ENCODE measurements around the gene DENND6A. TPM values are rescaled to one million over a fixed set of nuclear protein-coding genes. Genes with fewer than 3 reads are reported as not detected.

The DENND6A gene
- total RNA-seq, 3 donors from 2014 or later (not counting 1 experiment from before 2014, with no cell fraction given), result 54.5 to 69.8 (median 57.1) TPM

GRCh38 chr3:57596495-57597126 is 96.3 kb downstream of the DENND6A start:
- peak overlapping the region; percentile 99 for H3K27ac Mint-ChIP-seq
- H3K4me1 Mint-ChIP-seq, result peaks cover 53 to 65% of the 10 kb centered on the region in 2 donors
- no peaks in the 10 kb centered on the region for H3K9me3 Mint-ChIP-seq
- Histone ChIP-seq H3K9me3 (ENCODE audit: control insufficient read depth, insufficient read depth, low read length) (no peaks in the 10 kb centered on the region), H3K4me1 (ENCODE audit: control insufficient read depth, insufficient read depth, low read length) (peaks cover 28% of the 10 kb centered on the region), H3K4me3 (ENCODE audit: low read length) (peak overlapping the region; percentile 72), H3K27ac (ENCODE audit: low read length) (peak overlapping the region; percentile 89), H3K27me3 (ENCODE audit: control insufficient read depth, insufficient read depth, low read length) (no peaks in the 10 kb centered on the region), H3K36me3 (ENCODE audit: control insufficient read depth, insufficient read depth, low read length) (no peaks in the 10 kb centered on the region)
- under 1% methylated on average over 28 of the region's 31 CpGs for WGBS (ENCODE audit: insufficient coverage)
- DNase-seq (peak; percentile 55 to 76), ATAC-seq (no peak)
- no peaks in the 10 kb centered on the region for H3K36me3 Mint-ChIP-seq
- no peak for TF ChIP-seq CTCF (IDR thresholded peaks at IDR 0.05)
- intact Hi-C loops (cut with micrococcal nuclease), result loop anchor here (1.0 to 2.0 kb wide), 5 partner anchors 40 to 368 kb away; partner anchors contain the start of genes PDE12 and SLMAP
- H3K27me3 Mint-ChIP-seq (ENCODE audit: low read depth in 2 of 2), result no peaks in the 10 kb centered on the region
- H3K4me3 Mint-ChIP-seq, result peak overlapping the region; percentile 95

GRCh38 chr3:57594576-57594975 is 98.3 kb downstream of the DENND6A start:
- peaks cover 58 to 67% of the 10 kb centered on the region in 2 donors for H3K4me1 Mint-ChIP-seq

GRCh38 chr3:57594144-57594543 is 98.7 kb downstream of the DENND6A start:
- ATAC-seq (no peak), DNase-seq (no peak)
- no peaks in the 10 kb centered on the region for H3K9me3 Mint-ChIP-seq
- no peaks in the 10 kb centered on the region for H3K36me3 ChIP-seq (ENCODE audit: control insufficient read depth, insufficient read depth, low read length)
- H3K9me3 ChIP-seq (ENCODE audit: control insufficient read depth, insufficient read depth, low read length), result no peaks in the 10 kb centered on the region
- no peak overlapping the region for H3K27ac ChIP-seq (ENCODE audit: low read length)
- H3K4me1 Mint-ChIP-seq, result peaks cover 54 to 63% of the 10 kb centered on the region in 2 donors
- H3K4me1 ChIP-seq (ENCODE audit: control insufficient read depth, insufficient read depth, low read length), result peaks cover 27% of the 10 kb centered on the region
- 98% methylated on average over 3 of the region's 4 CpGs for WGBS (ENCODE audit: insufficient coverage)
- no peak overlapping the region for H3K4me3 Mint-ChIP-seq
- intact Hi-C loops (cut with micrococcal nuclease), result no loop called here
- no peaks in the 10 kb centered on the region for H3K27me3 ChIP-seq (ENCODE audit: control insufficient read depth, insufficient read depth, low read length)
- no peaks in the 10 kb centered on the region for H3K36me3 Mint-ChIP-seq
- no peak for TF ChIP-seq CTCF (IDR thresholded peaks at IDR 0.05)
- no peak overlapping the region for H3K4me3 ChIP-seq (ENCODE audit: low read length)
- H3K27me3 Mint-ChIP-seq (ENCODE audit: low read depth in 2 of 2), result no peaks in the 10 kb centered on the region
- H3K27ac Mint-ChIP-seq, result peak overlapping the region; percentile 99

More at GRCh38 chr3:57594576-57594975, 98.3 kb downstream of the DENND6A start:
- Mint-ChIP-seq H3K36me3 (no peaks in the 10 kb centered on the region), H3K9me3 (no peaks in the 10 kb centered on the region), H3K27ac (peak overlapping the region; percentile 99), H3K4me3 (peak overlapping the region; percentile 95), H3K27me3 (ENCODE audit: low read depth in 2 of 2) (no peaks in the 10 kb centered on the region)
- H3K27me3 ChIP-seq (ENCODE audit: control insufficient read depth, insufficient read depth, low read length), result no peaks in the 10 kb centered on the region
- H3K9me3 ChIP-seq (ENCODE audit: control insufficient read depth, insufficient read depth, low read length), result no peaks in the 10 kb centered on the region
- no peak overlapping the region for H3K4me3 ChIP-seq (ENCODE audit: low read length)
- DNase-seq (no peak), ATAC-seq (no peak)
- H3K27ac ChIP-seq (ENCODE audit: low read length), result no peak overlapping the region
- 78% methylated on average over 5 of the region's 5 CpGs for WGBS (ENCODE audit: insufficient coverage)
- intact Hi-C loops (cut with micrococcal nuclease), result no loop called here
- peaks cover 28% of the 10 kb centered on the region for H3K4me1 ChIP-seq (ENCODE audit: control insufficient read depth, insufficient read depth, low read length)
- H3K36me3 ChIP-seq (ENCODE audit: control insufficient read depth, insufficient read depth, low read length), result no peaks in the 10 kb centered on the region
- no peak for TF ChIP-seq CTCF (IDR thresholded peaks at IDR 0.05)

GRCh38 chr3:57592306-57592705 is 100.6 kb downstream of the DENND6A start:
- no peaks in the 10 kb centered on the region for H3K36me3 Mint-ChIP-seq
- TF ChIP-seq CTCF (IDR thresholded peaks at IDR 0.05), result no peak
- intact Hi-C loops (cut with micrococcal nuclease), result no loop called here

More at GRCh38 chr3:57592306-57592705, 100.6 kb downstream of the DENND6A start:
- Mint-ChIP-seq H3K27me3 (ENCODE audit: low read depth in 2 of 2) (no peaks in the 10 kb centered on the region), H3K4me1 (peaks cover 41 to 50% of the 10 kb centered on the region in 2 donors), H3K27ac (peak overlapping the region; percentile 50 to 60), H3K9me3 (no peaks in the 10 kb centered on the region), H3K4me3 (no peak overlapping the region)
- no peak for ATAC-seq
- 77% methylated on average over 6 of the region's 6 CpGs for WGBS (ENCODE audit: insufficient coverage)
- Histone ChIP-seq H3K36me3 (ENCODE audit: control insufficient read depth, insufficient read depth, low read length) (no peaks in the 10 kb centered on the region), H3K27ac (ENCODE audit: low read length) (no peak overlapping the region), H3K4me1 (ENCODE audit: control insufficient read depth, insufficient read depth, low read length) (peaks cover 13% of the 10 kb centered on the region), H3K4me3 (ENCODE audit: low read length) (no peak overlapping the region), H3K9me3 (ENCODE audit: control insufficient read depth, insufficient read depth, low read length) (no peaks in the 10 kb centered on the region), H3K27me3 (ENCODE audit: control insufficient read depth, insufficient read depth, low read length) (no peaks in the 10 kb centered on the region)
- no peak for DNase-seq
